Measurements from ENCODE around the gene FOXC1.

FOXC1 gene

DNA sequence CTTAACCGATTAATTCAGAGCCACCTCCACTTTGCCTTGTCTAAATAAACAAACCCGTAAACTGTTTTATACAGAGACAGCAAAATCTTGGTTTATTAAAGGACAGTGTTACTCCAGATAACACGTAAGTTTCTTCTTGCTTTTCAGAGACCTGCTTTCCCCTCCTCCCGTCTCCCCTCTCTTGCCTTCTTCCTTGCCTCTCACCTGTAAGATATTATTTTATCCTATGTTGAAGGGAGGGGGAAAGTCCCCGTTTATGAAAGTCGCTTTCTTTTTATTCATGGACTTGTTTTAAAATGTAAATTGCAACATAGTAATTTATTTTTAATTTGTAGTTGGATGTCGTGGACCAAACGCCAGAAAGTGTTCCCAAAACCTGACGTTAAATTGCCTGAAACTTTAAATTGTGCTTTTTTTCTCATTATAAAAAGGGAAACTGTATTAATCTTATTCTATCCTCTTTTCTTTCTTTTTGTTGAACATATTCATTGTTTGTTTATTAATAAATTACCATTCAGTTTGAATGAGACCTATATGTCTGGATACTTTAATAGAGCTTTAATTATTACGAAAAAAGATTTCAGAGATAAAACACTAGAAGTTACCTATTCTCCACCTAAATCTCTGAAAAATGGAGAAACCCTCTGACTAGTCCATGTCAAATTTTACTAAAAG is 2.7 kb downstream of the FOXC1 start:
- DNase-seq (ENCODE audit: low spot score): no peak

DNA sequence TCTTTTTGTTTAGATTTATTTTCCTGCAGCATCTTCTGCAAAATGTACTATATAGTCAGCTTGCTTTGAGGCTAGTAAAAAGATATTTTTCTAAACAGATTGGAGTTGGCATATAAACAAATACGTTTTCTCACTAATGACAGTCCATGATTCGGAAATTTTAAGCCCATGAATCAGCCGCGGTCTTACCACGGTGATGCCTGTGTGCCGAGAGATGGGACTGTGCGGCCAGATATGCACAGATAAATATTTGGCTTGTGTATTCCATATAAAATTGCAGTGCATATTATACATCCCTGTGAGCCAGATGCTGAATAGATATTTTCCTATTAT is 3.2 kb downstream of the FOXC1 start:
- no peak for DNase-seq (ENCODE audit: low spot score)

GRCh38 chr6:1613346-1613687 is 3.6 kb downstream of the FOXC1 start:
- DNase-seq (ENCODE audit: low spot score): no peak

DNA sequence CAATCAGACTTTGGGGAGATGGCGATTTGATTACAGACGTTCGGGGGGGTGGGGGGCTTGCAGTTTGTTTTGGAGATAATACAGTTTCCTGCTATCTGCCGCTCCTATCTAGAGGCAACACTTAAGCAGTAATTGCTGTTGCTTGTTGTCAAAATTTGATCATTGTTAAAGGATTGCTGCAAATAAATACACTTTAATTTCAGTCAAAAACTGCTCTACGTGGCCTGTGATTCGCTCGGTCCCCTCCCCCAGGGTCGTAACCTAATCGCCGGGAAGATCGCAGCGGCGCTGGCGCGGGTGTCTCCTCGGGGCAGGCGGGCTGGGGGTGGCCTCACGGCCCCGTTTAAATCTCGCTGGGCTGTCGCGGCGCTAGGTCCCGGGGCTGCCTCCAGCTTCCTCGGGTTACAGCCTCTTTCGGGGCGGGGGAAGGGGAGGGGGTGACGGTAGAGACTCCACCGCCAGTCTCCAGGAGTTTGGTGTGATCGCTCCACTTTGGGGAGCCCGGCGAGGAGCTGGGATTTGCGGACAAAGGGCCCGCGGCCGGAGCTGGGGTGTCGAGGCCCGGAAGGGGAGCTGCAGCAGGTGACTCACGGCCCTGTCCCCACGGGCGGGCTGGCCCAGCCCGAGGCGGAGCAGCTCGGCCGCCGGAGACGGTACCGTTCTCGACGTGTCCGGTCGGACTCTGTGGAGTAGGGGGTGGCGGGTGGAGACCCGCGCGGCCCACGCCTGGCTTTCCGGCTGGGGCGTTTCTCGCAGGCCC is 4.2 kb downstream of the FOXC1 start:
- DNase-seq (ENCODE audit: low spot score): no peak

DNA sequence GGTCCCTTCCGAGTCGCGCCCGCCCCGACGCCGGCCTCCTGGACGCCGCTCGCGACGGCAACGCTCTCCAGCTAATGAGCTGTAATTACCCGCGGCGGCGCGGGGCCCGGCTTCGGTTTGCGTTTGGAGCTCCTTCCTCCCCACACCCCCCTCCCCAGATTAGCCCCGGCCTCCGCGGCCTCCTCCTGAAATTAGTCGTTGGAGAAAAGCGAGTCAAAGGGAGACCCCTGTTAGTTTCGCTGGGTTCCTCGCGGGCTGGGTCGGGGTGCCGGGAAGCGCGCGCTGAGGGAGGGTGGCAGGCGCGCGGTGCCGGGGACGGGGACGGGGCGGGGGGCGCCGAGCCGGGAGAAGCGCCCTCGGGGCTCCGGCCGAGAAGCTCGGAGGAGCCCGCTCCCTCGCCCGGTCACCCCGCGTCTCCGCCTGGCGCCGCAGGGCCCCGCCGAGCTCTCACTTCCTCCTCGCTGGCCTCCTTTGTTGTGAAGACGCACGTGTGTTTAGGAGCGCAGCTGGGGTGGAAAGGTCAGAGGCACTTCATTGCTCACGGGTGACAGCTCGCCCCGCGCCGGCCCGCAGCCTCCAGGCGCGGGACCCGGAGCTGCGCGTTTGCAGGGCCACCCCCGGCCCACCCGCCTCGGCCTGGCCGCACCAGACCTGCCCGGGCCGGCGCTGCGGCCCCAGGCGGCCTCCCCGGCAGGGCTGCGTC is 4.9 kb downstream of the FOXC1 start:
- no peak for DNase-seq (ENCODE audit: low spot score)

DNA sequence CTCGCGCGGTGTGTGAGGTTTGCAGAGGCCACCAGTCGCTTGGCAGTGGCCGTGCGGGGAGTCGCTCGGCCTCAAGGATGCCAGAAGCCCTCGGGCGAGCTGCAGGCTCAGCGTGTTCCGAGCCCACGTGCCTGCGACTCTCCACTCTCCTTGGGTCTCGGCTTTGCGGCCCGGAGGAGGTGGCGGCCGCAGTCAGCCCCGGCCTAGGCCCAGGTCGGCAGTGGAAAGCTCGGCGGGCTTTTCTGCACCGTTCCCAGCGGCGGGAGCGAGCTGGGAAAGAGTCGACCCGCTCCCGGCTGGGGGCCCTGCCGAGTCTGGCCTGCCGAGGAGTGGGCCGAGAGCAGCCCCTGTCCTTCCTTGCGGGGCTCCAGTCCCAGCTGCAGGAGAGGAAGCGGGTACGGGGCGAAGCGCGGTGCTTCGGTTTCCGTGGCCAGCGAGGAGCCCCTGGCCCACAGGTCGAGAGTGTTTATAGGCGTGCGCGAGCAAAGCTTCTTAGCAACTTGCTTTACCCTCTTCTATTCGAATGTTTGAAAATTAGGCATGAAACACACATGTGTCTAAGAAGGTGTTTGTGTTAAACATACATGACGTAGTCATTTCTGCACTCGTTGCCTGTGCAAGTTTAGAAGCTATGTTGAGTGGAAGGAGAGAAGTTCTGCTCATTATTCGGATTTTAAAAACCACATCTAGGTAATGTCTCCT is 5.6 kb downstream of the FOXC1 start:
- DNase-seq (ENCODE audit: low spot score): no peak

DNA sequence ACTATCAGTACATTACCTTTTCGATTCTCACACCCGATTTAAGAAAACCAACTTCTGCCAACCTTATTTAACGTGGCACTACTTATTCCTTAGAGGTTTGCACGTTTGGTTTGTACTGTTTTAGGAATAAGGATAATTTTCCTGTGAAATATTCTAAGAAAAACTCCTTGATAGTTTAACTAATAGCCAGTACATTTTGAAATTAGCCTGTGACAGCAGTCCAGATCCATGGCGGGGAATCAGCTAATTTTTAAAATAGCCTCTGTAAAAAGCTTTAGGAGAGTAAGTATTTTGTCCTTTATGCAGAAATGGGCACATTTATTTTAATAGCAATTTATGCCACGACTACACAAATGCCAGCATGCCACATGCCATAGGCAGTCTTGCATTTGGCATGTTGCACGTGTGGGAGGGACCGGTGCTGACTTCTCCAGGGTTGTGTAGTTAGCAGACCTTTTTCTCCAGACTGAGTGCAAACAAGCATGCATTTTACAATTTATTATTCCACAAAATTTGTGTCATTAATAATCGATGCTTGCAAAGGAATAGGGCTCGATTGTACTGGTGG is 6.2 kb downstream of the FOXC1 start:
- DNase-seq (ENCODE audit: low spot score): no peak

GRCh38 chr6:1616701-1617463 is 7.2 kb downstream of the FOXC1 start:
- no peak for DNase-seq (ENCODE audit: low spot score)

GRCh38 chr6:1617466-1618310 is 8.0 kb downstream of the FOXC1 start:
- DNase-seq (ENCODE audit: low spot score): no peak

- DNase-seq (ENCODE audit: low spot score): no peak
Measured at GRCh38 chr6:1618311-1619097, 8.8 kb downstream of the FOXC1 start.

DNA sequence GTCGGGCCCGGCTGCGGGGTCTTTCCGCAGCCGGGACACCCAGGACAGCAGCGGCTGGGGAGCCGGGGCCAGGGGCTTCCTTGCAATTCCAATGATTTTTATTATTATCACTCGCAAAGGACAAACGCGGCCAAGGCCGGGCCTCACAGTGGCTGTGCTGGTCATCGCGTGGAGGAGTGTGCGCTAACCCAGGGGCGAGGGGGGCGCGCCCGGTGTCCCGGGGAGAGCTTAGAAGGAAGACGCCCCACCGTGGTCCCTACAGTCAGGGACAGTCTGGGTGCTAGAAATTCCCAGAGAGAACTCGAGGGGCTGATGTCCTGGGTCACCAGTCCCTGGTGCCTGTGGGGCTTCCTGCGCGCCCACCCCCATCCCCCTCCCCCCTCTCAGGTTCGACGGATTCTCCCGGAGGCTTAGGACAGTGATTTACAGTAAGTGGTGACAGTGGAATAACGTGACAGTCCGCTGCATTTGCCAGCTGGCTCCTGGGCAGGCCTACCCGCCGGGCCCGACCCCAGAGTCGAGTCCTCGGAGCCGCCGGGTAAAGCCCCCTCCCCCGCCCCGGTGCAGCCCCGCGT is 9.5 kb downstream of the FOXC1 start:
- no peak for DNase-seq (ENCODE audit: low spot score)

DNA sequence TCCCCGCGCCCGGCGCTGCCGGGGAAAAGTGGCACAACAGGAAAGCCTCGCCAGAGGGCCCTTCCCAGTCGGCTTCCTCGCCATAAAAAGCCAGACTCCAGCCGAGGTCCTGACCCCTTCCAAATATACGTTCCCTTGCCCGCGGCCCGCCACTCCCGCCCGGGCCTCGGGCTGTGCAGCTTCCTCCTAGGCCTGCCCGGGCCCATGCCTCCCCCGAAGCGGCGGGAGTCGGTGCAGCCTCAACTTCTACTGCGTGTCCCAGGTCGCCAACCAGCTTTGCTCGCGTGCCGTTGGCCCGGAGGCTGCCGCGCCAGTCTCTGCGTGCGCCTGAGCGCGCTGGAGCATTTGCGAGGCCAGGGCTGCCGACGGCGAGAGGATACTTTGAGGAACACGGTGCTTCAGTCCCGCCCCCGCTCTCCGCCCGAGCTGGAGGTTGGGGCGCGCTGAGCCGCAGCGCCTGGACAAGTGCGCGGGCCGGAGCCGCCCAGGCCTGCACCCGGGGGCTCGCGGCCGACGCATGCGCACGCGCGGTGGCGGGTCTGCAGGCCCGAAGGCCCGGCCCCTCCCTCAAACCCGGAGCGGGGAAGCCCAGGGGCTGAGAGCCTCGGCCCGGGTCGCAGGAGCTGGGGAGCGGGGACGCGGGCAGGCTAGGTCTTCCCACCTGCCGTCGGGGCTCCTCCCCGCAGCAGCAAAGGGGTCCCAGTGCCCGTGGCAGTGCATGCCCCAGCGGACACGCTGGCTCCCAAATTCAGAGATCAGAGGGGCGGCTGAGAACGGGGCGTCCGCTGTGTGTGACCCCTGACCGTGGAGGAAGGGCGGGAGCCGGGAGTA is 10.2 kb downstream of the FOXC1 start:
- DNase-seq (ENCODE audit: low spot score): no peak

DNA sequence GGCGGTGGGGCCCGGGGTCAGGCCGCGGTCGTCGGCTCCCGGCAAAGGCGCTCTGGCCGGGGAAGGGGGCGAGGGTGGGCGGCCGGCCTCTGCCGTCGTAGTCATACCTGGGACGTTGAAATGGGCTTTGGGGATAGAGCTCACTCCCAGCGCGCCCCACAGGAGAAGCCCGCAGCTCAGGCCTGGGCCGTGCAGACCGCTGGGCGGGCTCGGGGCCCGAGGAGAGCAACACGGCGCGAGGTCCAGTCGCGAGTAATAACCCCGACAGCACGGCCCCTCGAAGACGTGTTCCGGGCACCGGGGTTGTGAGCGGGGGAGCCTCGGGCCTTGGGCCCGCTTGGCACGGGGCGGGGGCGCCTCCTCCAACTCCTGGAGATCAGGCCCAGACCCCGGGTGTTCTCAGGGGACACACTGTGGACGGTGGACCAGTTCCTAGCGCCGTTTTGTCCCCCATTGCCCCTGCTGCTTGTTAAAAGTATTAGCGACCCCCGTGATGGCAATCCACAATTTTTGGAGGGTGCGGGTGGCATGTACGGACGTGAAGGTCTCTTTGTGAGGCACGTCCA is 10.9 kb downstream of the FOXC1 start:
- DNase-seq (ENCODE audit: low spot score): no peak

DNA sequence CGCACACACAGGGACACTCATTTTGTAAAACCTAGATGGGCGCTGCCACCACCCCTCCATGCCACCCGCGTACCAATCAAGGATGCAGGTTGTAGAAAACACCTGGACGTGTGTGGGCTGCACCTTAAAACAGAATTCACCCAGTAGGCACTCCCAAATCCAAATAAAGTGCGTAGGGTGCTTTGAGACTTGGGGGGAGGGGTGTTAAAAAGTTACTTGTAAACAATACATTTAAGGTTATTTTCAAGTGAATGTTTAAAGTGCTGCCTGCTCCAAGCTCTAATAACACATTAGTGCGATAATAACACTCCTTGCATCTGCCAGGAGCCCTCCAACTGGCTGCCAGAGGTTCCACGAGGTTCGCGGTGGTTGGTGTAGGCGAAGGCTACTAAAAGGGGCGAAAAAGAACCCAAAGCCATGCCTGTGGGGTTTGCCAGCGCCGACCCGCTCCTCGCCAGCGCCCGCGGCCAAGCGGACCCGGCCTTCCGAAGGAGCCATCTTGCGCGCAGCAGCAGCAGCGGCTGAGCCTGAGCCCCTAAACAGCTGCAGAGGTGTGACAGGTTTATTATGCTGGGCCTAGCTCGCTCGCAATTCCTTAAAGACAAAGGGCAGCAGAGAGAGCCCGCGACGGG is 11.5 kb downstream of the FOXC1 start:
- DNase-seq (ENCODE audit: low spot score): no peak

DNA sequence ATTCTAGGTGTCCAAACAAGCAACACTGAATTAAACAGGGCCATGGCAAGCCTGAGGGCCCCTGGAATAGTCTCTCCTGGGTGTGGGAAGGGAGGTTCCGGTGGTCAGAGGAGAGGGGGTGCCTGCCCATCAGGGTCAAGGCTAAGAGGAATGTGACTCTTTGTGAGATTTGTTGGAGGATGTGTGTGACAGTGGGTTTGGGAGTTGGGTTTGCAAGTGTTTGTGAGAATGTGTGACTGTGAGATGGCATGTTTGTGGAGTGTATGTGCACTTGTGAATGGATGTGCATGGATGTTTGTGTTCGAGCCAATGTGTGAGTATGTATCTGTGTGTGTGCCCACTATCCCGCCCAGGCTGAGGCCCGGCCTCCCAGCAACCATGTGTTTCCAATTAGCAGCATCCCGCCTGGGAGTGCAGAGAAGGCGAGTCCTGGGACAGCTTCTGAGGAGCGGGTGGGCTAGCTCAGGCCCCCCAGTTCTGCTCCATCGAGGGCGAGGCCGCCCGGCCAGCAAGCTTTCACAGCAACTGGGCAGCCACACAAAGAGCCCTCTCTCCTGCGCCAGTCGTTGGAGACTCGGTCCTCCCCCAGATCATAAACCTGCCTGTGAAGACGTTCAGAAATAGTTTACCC is 12.6 kb downstream of the FOXC1 start:
- DNase-seq (ENCODE audit: low spot score): no peak

DNA sequence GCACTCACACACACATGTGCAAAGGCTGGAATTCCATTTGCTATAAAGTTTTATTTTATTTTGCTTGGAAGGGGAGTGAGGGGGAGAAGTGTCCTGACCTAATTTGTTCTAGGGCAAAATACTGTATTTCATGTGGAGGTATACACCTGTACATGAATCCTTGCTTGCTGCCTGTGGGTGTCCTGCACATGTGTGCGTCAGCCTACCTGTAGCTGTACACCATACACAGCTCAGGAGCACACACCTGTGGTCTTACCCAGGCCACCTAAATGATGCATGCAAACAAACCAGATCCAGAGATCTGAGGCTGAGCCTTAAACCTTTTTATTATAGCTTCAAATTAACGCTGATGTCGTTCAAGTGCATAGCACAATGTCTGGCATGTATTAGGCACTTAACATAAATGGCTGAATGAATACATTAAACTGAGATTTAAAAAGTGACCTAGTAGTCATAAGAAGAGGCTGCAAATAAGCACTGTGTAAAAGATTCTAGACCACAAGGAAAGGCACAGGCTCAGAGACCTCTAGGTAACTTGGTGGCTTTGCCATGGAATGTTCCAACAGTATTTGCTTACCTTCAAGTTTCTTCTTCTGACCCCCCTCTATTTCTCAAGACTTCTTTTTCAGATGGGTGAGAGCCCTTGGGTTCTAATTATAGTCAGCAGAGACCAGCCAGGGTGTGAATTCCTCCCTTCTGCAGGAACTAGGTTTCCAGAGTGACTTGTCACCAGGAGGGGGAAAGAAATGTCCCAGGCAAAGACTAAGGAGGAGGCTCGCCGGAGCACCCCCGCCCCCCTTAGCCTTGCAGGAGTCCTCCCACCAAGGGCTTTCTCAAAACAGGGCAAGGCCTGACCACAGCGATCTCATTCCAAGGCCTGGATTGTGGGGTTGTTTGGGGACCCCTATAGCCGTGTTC is 13.4 kb downstream of the FOXC1 start:
- no peak for DNase-seq (ENCODE audit: low spot score)

GRCh38 chr6:1623769-1624057 is 14.0 kb downstream of the FOXC1 start:
- DNase-seq (ENCODE audit: low spot score): no peak

All from pons (tissue), 1 donor.